RWPE2 (cell line): ENCODE data around the gene AMPH.
"Not testable (repeated sequence)": the region's sequence is repeated elsewhere in the genome, so short reads cannot be mapped to it uniquely, and the experiment has no call there.

Experiments used
- ATAC-seq: fragments of 200-7000 bp; cut with Tn5 transposase; 3 replicates; pipeline ENCODE4 v1.9.1; 2021; ENCODE audit warnings: low read depth
- DNase-seq: peaks from one replicate; pipeline ENCODE4 v3.0.0-alpha.2; 2020; ENCODE audit warnings: low spot score
- H3K27ac ChIP-seq: fragments of 450-650 bp; 2 replicates; pipeline ENCODE4 v1.5.1; 2017; ENCODE audit warnings: mild to moderate bottlenecking; ENCODE audit not compliant: poor library complexity, severe bottlenecking
- H3K27me3 ChIP-seq: fragments of 250-450 bp; sonication (Bioruptor Pico); 2 replicates; pipeline ENCODE4 v1.5.1; 2021; ENCODE audit warnings: mild to moderate bottlenecking, moderate library complexity; ENCODE audit not compliant: insufficient read depth, poor library complexity, severe bottlenecking
- H3K36me3 ChIP-seq: fragments of 250-450 bp; sonication (Bioruptor Pico); 2 replicates; pipeline ENCODE4 v1.5.1; 2020; ENCODE audit warnings: low read depth, mild to moderate bottlenecking, moderate library complexity
- H3K4me1 ChIP-seq: fragments of 250-450 bp; sonication (Bioruptor Pico); 2 replicates; pipeline ENCODE4 v1.5.1; 2021; ENCODE audit warnings: mild to moderate bottlenecking, moderate library complexity; ENCODE audit not compliant: insufficient read depth, poor library complexity, severe bottlenecking
- H3K4me3 ChIP-seq: fragments of 250-450 bp; sonication (Bioruptor Pico); 2 replicates; pipeline ENCODE4 v1.5.1; 2021; ENCODE audit warnings: mild to moderate bottlenecking, moderate library complexity; ENCODE audit not compliant: severe bottlenecking
- H3K9me3 ChIP-seq: fragments of 250-450 bp; sonication (Bioruptor Pico); 2 replicates; pipeline ENCODE4 v1.5.1; 2021; ENCODE audit warnings: mild to moderate bottlenecking, moderate library complexity; ENCODE audit not compliant: severe bottlenecking
- CTCF ChIP-seq: fragments of 450-650 bp; IDR thresholded peaks from one replicate; pipeline ENCODE4 v1.5.1; 2017; ENCODE audit warnings: mild to moderate bottlenecking, moderate library complexity; ENCODE audit not compliant: poor library complexity, severe bottlenecking

The AMPH gene

GRCh38 chr7:38349869-38350583 is 281.1 kb downstream of the AMPH start:
- not testable (repeated sequence) for H3K9me3 ChIP-seq, H3K27ac ChIP-seq, DNase-seq, H3K4me1 ChIP-seq, H3K36me3 ChIP-seq, H3K27me3 ChIP-seq, H3K4me3 ChIP-seq
- peak; percentile 40; the same call in 1 of the 3 replicates for ATAC-seq

- ATAC-seq, H3K27me3 ChIP-seq, H3K36me3 ChIP-seq, DNase-seq, H3K4me1 ChIP-seq, H3K27ac ChIP-seq, H3K9me3 ChIP-seq, H3K4me3 ChIP-seq: not testable (repeated sequence)
Measured at GRCh38 chr7:38349126-38349795, 281.9 kb downstream of the AMPH start.

- H3K4me3 ChIP-seq, H3K27me3 ChIP-seq, H3K36me3 ChIP-seq, H3K4me1 ChIP-seq, H3K27ac ChIP-seq, H3K9me3 ChIP-seq, DNase-seq: not testable (repeated sequence)
- TF ChIP-seq CTCF, result peak; percentile 24
- ATAC-seq, result peak; percentile 82
Measured at GRCh38 chr7:38345299-38346172, 285.6 kb downstream of the AMPH start.

- H3K4me1 ChIP-seq, H3K4me3 ChIP-seq, H3K9me3 ChIP-seq, H3K27ac ChIP-seq, H3K36me3 ChIP-seq, ATAC-seq, DNase-seq, H3K27me3 ChIP-seq: not testable (repeated sequence)
Measured at GRCh38 chr7:38344741-38345140, 286.4 kb downstream of the AMPH start.

- not testable (repeated sequence) for ATAC-seq, H3K27ac ChIP-seq, H3K4me1 ChIP-seq, H3K36me3 ChIP-seq, DNase-seq, H3K9me3 ChIP-seq, H3K27me3 ChIP-seq, H3K4me3 ChIP-seq
Measured at GRCh38 chr7:38342135-38342534, 289.0 kb downstream of the AMPH start.

GRCh38 chr7:38341172-38341705 is 289.9 kb downstream of the AMPH start:
- H3K27ac ChIP-seq, H3K4me1 ChIP-seq, H3K36me3 ChIP-seq, H3K9me3 ChIP-seq, H3K27me3 ChIP-seq, H3K4me3 ChIP-seq, DNase-seq: not testable (repeated sequence)
- peak; percentile 60 for ATAC-seq
